ENCODE results near the gene KRTAP17-1. TPM values are rescaled to one million over a fixed set of nuclear protein-coding genes. Genes with fewer than 3 reads are reported as not detected.
A peak's percentile ranks its signal among the peaks of the same experiment; 100 is the strongest.

The KRTAP17-1 gene
- total RNA-seq, 1 donor from 2014 or later, result not detected

DNA sequence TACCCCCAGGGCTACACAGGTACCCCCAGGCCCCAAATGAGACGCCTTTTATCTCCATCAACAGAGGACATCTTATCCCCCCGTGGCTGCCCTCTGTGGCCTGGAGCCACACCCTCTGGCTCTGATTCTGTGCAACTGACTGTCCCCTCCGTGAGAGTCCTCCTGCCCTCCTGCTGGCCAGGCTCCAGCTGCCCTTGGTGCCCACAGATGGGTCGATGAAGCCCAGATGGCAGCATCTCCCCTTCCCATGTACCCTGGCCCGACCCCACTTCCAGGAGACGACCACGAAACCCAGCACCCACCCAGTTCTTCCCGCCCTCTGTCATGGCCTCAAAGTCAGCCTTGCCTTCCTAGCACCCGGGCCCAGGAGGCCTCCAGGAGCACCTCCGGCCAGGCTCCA lies 9.6 kb upstream of the KRTAP17-1 start:
- DNase-seq (ENCODE audit: low read depth, low spot score), result no peak
- TF ChIP-seq CTCF (conservative IDR thresholded peaks at IDR 0.05), result no peak
- Mint-ChIP-seq H3K27me3 (ENCODE audit: low read depth) (no peaks in the 10 kb centered on the region), H3K4me3 (no peak overlapping the region), H3K9me3 (peaks cover 2% of the 10 kb centered on the region), H3K27ac (ENCODE audit: unreplicated experiment) (no peak overlapping the region), H3K4me1 (peaks cover 5% of the 10 kb centered on the region), H3K36me3 (ENCODE audit: low read depth) (no peaks in the 10 kb centered on the region)

- Mint-ChIP-seq H3K4me3 (no peak overlapping the region), H3K27ac (ENCODE audit: unreplicated experiment) (no peak overlapping the region), H3K36me3 (ENCODE audit: low read depth) (no peaks in the 10 kb centered on the region), H3K27me3 (ENCODE audit: low read depth) (no peaks in the 10 kb centered on the region), H3K4me1 (peaks cover 5% of the 10 kb centered on the region), H3K9me3 (peaks cover 6% of the 10 kb centered on the region)
- DNase-seq (ENCODE audit: low read depth, low spot score), result no peak
- no peak for TF ChIP-seq CTCF (conservative IDR thresholded peaks at IDR 0.05)
These were observed 8.9 kb upstream of the KRTAP17-1 start for GRCh38 chr17:41324180-41325075.

- no peak for TF ChIP-seq CTCF (conservative IDR thresholded peaks at IDR 0.05)
- H3K9me3 Mint-ChIP-seq, result peaks cover 6% of the 10 kb centered on the region
- peak overlapping the region; percentile 35 for H3K27ac Mint-ChIP-seq (ENCODE audit: unreplicated experiment)
- H3K36me3 Mint-ChIP-seq (ENCODE audit: low read depth), result no peaks in the 10 kb centered on the region
- no peak for DNase-seq (ENCODE audit: low read depth, low spot score)
- no peaks in the 10 kb centered on the region for H3K27me3 Mint-ChIP-seq (ENCODE audit: low read depth)
- peaks cover 5% of the 10 kb centered on the region for H3K4me1 Mint-ChIP-seq
- no peak overlapping the region for H3K4me3 Mint-ChIP-seq
These were observed 7.7 kb upstream of the KRTAP17-1 start for GRCh38 chr17:41322903-41323895.

- Mint-ChIP-seq H3K9me3 (peaks cover 6% of the 10 kb centered on the region), H3K27ac (ENCODE audit: unreplicated experiment) (no peak overlapping the region), H3K4me3 (no peak overlapping the region), H3K27me3 (ENCODE audit: low read depth) (no peaks in the 10 kb centered on the region), H3K4me1 (peaks cover 5% of the 10 kb centered on the region), H3K36me3 (ENCODE audit: low read depth) (no peaks in the 10 kb centered on the region)
- no peak for DNase-seq (ENCODE audit: low read depth, low spot score)
- TF ChIP-seq CTCF (conservative IDR thresholded peaks at IDR 0.05), result peak; percentile 80
These were observed 6.8 kb upstream of the KRTAP17-1 start for GRCh38 chr17:41322094-41322902.

DNA sequence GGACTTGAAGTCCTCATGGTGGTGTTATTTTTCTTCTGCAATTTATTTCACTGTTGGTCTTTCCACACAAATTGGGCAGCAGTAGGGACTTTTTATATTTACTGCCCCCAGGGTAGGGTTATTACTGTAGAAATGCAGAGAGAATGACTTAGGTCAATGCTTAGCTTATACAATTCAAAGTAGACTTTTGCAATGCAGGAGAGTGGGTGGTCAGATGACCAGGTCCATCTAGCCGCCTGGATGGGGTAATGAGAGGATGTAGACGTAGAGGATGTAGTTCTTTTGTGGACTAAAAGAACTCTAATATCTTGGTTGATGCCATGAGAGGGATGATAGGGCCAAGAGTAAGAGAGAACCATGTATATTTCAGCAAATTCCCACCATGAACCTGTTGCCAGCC lies 2.7 kb upstream of the KRTAP17-1 start:
- Mint-ChIP-seq H3K27me3 (ENCODE audit: low read depth) (peaks cover 7% of the 10 kb centered on the region), H3K9me3 (peaks cover 6% of the 10 kb centered on the region), H3K4me3 (no peak overlapping the region), H3K27ac (ENCODE audit: unreplicated experiment) (no peak overlapping the region), H3K36me3 (ENCODE audit: low read depth) (no peaks in the 10 kb centered on the region), H3K4me1 (peaks cover 5% of the 10 kb centered on the region)
- no peak for DNase-seq (ENCODE audit: low read depth, low spot score)
- TF ChIP-seq CTCF (conservative IDR thresholded peaks at IDR 0.05), result no peak

All from neural crest cell (in vitro differentiated cells).